HG03060 (cell line): ENCODE data around the gene DCAF4.
"Not testable (repeated sequence)": the region's sequence is repeated elsewhere in the genome, so short reads cannot be mapped to it uniquely, and the experiment has no call there.

ENCODE experiments used
- ATAC-seq: cut with Tn5 transposase; IDR thresholded peaks from one replicate; pipeline ENCODE4 v1.9.1; 2021; ENCODE audit warnings: low read depth, moderate number of reproducible peaks; ENCODE audit not compliant: unreplicated experiment

The DCAF4 gene

DNA sequence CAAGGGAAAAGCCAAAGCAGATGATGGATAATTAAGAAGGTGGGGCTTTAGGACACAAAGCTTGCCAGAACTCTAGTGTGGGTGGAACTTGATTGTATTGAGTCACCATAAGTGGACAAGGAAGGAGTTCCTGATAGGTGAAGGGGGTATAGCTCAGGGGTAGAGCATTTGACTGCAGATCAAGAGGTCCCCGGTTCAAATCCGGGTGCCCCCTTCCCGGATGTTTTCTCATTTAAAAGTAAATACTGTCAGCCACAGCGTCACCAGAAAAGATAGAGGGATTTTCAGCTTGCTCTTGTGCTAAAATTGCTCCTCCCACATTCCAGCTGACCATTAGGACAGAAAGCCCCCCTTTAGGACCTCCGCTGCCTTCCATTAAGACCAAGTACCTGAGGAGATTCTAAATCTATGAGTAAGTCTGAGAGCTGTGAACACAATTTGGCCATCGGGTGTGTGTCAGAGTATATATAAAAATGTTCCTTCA, 36.6 kb downstream of the DCAF4 start:
- no peak for ATAC-seq

DNA sequence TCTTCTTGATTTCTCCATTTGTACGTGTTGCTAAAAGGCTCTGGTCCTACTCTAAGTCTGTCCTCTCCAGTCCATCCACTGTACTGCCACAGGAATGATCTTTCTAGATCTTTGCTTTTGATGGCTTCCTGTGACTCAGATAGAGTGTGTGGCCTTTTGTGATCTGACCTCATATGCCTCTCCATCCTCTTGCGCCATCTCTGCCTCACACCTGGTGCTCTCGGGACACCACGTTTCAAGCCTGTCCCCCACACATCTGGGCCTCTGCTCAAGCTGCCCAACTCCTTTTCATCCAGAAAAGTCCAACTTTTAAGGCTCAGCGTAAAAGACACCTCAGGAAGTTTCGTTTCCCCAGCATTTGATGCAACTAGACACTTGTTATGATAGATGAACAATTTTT, 39.0 kb downstream of the DCAF4 start:
- no peak for ATAC-seq

DNA sequence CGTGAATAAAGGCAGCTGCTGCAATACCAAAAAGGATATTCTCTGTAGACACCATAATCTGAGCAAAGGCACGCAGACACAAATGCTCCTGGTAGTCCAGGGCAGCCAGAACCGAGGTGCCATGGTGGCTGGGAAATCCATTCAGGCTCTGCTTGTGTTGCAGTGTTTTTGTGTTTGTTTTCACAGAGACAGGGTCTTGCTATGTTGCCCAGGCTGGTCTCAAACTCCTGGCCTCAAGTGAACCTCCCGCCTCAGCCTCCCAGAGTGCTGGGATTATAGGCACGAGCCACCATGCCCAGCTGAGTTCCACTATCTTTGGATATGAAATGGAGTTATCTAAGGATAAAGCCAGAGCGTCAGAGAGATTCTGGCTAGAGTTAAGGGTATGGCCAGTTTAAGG, 39.8 kb downstream of the DCAF4 start:
- no peak for ATAC-seq

DNA sequence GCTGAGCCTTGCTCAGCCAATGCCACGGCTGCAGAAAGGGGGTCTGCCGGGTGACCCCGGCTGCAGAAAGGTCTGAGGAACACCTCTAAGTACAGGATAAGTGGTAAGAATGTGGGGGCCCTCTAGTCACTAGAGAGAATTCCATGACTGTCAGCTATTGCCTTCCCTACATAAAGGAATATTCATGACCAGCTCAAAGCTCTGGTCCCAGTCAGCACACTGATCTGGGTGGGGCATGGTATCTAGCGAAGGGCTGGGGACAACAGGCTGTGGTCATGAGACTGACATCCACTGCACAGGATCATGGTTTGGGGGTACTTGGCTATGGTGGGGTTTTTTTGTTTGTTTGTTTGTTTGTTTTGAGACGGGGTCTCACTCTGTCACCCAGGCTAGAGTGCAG, 42.1 kb downstream of the DCAF4 start:
- ATAC-seq = no peak

DNA sequence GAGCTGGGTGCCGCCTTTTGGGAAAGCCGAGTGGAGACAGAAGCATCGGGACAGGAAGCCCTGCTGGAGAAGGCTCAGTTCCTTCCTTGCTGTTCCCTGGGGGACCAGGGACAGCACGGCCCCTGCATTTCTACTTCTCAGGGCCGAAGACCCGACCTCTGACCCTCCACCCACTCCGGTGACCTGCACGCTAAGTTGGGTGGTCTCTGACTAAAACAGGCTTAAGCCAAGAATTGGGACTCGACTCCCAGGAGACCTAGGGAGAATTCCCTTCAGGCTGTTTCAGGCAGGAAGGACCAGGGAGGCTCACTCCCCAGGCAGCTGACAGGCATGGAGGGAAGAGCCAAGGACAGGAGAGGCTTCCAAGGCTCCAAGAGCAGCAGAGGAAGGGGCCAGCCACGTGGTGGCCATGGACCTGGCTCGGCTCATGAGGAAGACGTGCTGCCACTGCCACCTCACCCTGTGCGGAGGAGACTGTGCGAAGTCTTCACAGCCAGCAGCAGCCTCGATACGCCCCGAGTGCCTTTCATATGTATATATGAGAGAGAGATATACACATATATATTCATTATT, 43.9 kb downstream of the DCAF4 start:
- no peak for ATAC-seq

DNA sequence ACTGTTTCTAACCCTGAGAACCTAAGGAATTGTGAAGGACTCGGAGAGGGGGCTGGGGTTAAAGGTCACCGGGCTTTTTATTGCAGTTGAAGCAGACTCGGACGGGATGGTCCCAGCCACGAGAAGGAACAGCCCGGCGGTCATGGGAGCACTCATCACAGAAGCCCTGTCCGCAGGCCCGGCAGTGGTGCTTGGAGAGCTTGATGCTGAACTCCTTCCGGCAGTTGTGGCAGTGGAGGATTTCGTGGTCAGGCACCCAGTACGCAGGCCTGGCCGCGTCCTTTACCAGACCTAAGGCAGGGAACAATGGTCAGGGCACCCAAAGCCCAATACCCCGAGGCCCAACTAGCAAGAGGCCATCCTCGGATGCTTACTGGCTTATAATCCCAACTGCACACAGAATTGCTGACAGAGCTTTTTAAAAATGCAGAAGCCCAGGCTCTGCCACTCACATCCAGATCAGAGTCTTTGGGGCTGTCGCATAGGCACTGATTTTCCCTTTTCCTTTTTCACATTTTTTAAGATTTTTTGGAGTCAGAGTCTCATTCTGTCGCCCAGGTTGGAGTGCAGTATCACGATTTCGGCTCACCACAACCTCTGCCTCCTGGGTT, 44.7 kb downstream of the DCAF4 start:
- no peak for ATAC-seq

DNA sequence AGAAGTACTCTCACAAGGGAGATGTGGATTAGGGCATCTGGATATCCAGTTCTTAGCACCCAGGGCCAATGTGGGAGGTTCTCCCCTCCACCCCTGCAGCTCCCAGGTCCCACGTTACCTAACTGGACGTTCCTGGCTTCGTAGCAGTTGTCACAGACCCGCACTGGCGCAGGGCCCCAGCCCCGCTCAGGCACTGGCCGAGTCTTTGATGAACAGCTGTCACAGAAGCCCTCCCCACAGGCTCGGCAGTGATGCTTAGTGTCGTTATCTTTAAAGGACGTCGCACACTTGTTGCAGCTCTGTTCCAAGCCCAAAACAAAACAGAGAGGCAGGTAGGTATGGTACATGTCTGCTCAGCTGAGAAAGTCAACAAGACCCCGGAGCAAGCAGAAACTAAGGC, 48.4 kb downstream of the DCAF4 start:
- ATAC-seq = no peak

DNA sequence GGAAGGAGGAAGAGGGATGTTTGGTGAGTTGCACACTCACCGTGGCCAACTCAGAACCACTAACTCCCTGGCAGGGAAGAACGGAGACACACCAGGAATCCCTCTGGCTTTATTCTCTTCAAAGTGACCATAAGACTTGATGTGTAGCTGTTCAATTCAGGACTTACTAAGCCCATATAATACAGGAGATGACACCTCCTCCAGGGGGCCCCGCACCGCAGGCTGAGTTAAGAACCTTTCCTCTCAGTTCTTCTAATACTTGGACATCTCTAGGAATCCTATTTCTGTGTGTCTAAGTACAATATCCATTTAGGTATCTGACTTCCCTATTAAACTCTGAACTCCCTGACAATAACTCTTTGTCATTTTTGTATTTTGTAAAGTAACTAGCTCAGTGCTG, 49.5 kb downstream of the DCAF4 start:
- no peak for ATAC-seq

DNA sequence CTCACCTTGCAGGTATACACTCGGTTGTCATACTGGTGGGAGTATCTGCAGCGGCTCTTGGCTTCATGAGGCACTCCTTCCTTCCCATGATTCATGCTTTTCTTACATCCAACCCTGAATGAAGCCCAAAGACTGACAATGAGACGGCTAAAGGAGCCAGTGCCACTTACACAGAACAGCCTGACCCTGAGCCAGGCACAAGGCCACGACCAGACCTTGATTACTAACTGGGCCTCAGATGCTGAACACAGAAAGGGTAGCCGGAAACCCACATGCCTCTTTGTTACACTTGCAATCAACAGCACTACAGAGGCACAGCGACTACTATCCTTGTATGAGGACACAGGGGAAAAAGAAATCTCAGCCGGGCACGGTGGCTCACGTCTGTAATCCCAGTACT, 52.6 kb downstream of the DCAF4 start:
- no peak for ATAC-seq

DNA sequence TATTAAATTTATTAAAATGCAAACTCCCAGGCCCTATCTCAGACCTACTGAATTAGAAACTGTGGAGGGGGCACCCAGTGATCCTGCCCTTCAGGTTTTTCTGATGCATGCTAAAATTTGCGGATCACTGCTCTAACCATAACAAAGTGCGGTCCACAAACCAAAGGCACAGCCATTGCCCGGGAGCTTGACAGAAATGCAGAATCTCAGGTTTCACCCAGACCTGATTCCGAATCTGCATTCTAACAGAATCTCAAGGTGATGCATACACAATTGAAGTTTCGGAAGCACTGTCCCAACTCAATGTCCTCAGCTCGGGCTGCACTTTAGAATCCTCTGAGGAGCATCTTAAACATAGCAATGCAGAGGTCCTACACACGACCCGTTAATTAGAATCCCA, 54.6 kb downstream of the DCAF4 start:
- no peak for ATAC-seq

DNA sequence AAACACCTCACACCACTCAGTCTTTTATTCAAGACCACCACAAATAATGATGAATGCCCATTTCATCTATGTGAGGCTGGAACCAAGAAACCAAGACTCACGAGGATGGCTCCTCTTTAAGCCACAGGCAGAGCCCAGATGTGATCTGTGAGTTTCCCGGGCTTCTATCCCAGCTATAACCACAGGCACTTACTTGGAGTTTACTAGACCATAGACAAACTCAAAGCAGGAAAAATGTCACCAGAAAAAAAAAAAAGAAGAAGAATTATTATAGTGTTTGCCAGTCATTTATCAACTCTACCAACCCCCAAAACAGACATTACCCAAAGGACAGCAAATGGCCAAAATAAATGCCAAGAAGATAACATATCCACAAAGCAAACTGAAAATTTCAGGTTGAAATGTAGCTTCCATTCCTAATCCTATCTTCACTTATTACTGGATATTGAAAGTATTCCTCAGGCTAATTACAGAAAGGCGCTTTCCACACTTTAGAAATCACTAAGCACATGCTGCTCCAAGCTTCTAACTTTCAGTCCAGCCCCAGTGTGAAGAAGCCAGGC, 56.0 kb downstream of the DCAF4 start:
- ATAC-seq = no peak

DNA sequence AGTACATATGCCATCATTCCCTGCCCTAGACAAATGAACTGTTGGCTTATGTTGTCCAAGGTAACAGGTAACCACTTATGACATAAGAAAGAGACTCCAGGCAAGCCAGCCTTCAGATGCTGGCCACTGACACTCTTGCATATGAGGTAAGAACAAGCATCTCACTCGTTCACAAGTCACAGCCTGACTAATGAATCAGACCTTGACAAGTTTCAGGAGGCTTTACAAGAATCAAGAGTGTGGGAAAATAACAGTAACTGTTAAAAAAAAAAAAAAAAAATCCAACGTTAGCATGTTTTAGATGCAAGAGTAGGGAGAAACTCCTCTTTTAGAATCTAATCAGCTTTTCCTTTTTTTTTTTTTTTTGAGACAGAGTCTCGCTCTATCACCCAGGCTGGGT, 60.0 kb downstream of the DCAF4 start:
- ATAC-seq = no peak

DNA sequence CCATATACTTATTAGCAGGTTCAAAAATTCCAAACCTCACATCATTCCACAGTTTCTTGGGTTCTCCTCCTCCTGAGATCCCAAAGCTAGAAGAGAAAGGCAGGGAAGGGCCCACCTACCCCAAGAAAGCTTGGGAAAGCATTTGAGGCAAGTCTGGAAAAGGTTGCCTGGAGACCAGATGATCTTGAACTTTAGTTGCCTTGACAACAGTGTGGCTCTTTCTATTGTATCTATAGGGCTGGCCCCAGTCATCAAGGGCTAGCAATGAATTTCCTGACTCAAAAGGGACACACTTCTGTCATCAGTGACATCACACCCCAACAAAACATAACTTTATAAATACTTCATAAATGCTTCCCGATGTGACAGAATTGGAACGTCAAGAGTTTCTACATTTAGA, 60.6 kb downstream of the DCAF4 start:
- no peak for ATAC-seq

DNA sequence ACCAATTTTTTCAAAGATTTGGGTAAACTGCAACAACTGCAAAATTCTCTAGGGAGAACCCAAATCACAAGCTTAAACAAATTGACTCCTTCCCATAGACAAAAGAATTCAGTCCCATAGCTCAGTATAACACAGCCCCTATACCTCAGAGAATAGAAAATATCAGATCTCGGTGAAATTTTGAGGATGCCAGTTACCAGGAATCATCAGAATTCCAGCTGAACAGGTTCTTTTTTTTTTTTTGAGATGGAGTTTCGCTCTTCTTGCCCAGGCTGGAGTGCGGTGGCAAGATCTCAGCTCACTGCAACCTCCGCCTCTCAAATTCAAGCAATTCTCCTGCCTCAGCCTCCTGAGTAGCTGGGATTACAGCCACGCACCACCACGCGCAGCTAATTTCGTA, 63.9 kb downstream of the DCAF4 start:
- ATAC-seq = no peak

DNA sequence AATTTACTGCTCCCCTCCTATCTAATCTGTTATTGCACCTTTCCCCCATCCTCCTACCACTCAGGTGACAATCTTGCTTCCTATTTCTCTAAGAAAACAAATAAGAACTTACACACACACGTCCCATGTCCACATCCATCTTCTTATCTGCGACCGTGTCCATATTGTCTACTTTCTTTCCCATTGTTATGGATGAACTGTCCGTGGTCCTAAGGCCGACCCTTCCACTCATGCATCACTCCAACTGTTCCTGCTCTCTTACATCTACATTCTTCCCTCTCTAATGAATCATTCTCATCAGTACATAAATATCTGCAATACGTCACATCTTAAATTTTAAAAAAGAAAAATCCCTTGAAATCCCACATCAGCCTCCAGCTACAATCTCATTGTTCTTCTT, 70.7 kb downstream of the DCAF4 start:
- ATAC-seq = no peak

DNA sequence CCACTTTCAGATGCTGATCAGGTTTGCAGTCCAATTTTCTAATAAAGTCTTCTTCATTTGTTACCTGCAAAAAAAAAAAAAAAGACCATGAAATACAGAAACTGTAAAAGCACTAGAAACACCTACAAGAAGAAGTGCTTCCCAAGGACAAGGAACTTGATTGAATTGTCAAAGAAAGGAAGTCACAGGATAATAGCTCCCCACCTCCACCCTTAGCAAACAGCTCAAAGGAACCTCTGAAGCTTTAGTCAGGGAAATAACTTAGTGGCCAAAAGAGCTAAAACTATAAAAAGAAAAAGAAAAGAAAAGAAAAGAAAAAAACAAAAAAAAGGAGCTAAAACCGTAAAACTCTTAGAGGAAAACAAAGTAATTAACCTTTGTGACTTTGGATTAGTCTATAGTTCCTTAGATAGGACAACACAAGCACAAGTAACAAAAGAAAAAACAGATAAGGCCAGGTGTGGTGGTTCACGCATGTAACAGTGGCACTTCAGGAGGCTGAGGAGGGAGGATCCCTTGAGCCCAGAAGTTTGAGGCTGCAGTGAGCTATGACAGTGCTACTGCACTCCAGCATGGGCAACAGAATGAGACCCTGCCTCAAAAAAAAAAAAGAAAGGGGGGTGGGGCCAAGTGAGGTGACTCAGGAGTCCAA, 72.1 kb downstream of the DCAF4 start:
- ATAC-seq = no peak

DNA sequence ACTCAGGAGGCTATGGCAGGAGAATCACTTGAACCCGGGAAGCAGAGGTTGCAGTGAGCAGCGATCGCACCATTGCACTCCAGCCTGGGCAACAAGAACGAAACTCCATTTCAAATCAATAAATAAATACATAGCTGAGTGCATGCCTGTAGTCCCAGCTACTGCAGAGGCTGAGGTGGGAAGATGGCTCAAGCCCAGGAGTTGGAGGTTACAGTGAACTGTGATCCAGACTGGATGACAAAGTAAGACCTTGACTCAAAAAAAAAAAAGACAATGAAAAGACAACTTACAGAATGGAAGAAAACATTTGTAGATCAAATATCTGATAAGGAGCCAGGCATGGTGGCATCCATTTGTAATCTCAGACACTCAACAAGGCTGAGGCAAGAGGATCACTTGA, 73.1 kb downstream of the DCAF4 start:
- ATAC-seq = no peak

DNA sequence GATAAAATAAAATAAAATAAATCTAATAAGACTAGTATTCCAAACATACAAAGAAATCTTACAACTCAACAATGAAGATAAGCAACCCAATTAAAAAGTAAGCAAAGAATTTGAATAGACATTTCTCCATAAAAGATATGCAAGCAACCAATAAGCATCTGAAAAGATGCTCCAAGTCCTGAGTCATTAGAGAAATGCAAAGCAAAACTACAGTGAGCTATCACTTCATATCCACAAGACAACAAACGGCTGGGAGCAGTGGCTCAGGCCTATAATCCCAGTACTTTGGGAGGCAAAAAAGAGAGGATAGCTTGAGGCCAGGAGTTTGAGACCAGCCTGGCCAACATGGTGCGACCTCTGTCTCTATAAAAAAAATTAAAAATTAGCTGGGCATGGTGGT, 73.8 kb downstream of the DCAF4 start:
- ATAC-seq = no peak

DNA sequence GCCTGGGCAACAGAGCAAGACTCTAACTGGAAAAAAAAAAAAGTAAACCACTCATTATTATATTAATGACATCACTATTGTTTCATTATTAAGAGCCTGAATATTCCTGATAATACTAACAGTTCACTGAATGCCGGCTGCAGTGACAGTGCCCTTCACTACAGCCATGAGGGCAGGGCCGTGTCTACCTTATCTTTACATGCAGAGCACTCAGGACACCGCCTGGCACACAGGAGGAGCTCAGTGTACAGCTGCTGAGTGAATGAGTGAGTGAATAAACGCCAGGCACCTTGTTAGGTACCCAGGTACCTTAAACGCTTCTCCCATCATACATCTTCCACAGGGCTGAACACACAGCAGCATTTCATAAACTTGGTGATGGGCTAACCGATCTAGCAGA, 77.4 kb downstream of the DCAF4 start:
- no peak for ATAC-seq

DNA sequence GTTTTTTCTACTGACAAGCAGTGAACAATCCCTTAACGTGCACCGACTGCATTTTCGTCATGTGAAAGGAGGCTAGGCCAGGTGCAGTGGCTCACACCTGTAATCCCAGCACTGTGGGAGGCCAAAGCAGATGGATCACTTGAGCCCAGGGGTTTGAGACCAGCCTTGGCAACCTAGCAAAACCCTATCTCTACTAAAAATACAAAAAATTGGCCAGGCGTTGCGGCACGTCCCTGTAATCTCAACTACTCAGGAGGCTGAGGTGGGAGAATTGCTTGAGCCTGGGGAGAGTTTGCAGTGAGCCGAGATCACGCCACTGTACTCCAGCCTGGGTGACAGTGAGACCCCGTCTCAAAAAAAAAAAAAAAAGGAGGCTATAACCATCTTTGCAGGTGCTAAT, 78.4 kb downstream of the DCAF4 start:
- not testable (repeated sequence) for ATAC-seq

DNA sequence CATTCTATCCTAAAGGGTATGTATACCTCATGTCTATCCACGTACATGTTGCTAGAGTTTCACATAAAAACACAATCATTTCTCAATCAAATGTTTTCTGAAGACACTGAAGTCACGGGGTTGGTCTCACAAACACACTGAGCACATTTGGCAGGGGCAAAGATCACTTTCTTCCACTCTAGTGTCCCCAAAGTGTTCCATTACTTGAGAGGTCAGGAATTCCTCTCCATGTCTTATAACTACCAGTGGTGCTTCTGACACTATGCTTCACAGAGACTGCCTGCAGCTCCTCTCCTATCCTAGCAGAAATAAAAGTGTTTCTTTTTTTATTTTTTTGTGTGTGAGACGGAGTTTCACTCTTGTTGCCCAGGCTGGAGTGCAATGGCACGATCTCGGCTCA, 81.6 kb downstream of the DCAF4 start:
- ATAC-seq = no peak

DNA sequence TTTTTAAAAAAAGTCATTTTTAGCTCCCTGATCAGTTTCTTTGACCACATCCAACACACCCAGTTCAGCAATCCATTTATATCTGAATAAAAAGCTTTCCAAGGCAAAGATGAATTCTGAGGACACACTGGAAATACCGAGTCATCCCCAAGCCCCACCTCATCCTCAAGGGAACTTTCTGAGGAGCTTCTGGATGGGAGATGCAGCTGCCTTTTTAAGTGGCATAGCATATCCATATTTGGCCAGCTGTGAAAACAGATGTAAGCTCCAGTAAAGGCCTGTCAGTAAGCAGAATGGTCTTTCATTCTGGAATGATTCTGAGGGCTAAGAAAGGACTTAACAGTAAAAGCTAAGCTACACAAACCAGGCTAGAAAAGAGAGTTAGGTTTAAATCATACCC, 82.2 kb downstream of the DCAF4 start:
- no peak for ATAC-seq
